ENCODE data around the gene CDS1.
"Not testable (repeated sequence)": the region's sequence is repeated elsewhere in the genome, so short reads cannot be mapped to it uniquely, and the experiment has no call there.

DNA sequence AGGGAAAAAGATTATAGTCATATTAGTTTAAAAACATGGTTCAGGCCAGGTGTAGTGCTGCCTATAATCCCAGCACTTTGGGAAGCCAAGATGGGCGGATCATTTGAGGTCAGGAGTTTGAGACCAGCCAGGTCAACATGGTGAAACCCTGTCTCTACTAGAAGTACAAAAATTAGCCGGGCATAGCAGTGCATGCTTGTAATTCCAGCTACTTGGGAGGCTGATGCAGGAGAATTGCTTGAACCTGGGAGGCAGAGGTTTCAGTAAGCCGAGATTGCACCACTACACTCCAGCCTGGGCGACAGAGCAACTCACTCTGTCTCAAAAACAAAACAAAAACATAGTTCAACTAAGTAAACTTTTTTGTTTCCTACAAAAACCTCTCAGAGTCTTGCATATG is 99.7 kb downstream of the CDS1 start:
- TF ChIP-seq, protein P1, sequence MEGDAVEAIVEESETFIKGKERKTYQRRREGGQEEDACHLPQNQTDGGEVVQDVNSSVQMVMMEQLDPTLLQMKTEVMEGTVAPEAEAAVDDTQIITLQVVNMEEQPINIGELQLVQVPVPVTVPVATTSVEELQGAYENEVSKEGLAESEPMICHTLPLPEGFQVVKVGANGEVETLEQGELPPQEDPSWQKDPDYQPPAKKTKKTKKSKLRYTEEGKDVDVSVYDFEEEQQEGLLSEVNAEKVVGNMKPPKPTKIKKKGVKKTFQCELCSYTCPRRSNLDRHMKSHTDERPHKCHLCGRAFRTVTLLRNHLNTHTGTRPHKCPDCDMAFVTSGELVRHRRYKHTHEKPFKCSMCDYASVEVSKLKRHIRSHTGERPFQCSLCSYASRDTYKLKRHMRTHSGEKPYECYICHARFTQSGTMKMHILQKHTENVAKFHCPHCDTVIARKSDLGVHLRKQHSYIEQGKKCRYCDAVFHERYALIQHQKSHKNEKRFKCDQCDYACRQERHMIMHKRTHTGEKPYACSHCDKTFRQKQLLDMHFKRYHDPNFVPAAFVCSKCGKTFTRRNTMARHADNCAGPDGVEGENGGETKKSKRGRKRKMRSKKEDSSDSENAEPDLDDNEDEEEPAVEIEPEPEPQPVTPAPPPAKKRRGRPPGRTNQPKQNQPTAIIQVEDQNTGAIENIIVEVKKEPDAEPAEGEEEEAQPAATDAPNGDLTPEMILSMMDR (IDR thresholded peaks at IDR 0.05): not testable (repeated sequence)
- TF ChIP-seq POLR2A (IDR thresholded peaks at IDR 0.05): not testable (repeated sequence)

All from uterus (tissue), 2 donors.